HG03064 (cell line): Measurements from ENCODE around the gene TUBG1.
"Not testable (repeated sequence)": the region's sequence is repeated elsewhere in the genome, so short reads cannot be mapped to it uniquely, and the experiment has no call there.

Source experiments
- ATAC-seq: cut with Tn5 transposase; IDR thresholded peaks from one replicate; pipeline ENCODE4 v1.9.1; 2021; ENCODE audit warnings: low read depth; ENCODE audit not compliant: unreplicated experiment

The TUBG1 gene

DNA sequence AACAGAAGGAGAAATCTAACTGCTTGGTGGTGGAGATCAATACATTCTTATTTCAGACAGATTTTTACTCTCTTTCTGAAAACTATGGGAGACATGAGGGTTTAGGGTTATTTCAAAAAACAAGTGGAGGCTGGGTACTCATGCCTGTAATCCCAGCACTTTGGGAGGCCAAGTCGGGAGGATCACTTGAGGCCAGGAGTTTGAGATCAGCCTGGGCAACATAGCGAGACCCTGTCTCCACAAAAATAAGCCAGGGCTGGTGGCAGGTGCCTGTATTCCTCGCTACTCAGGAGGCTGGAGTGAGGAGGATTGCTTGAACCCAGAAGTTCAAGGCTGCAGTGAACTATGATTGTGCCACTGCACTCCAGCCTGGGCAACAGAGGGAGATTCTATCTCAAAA lies 12.5 kb downstream of the TUBG1 start:
- not testable (repeated sequence) for ATAC-seq

DNA sequence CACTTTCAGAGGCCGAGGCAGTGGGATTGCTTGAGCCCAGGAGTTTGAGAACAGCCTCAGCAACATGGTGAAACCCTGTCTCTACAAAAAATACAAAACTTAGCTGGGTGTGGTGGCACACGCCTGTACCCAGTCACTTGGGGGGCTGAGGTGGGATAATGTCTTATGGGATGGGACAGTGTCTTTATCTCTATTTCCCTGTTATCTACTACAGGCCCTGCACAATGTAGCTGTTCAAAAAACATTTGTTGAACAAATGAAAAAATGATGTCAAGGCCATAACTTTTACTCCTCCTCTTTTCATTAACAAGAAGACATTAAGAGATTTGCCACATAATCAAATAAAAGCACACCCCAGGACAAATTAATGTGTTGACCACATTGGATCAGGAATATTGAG lies 13.8 kb downstream of the TUBG1 start:
- no peak for ATAC-seq

DNA sequence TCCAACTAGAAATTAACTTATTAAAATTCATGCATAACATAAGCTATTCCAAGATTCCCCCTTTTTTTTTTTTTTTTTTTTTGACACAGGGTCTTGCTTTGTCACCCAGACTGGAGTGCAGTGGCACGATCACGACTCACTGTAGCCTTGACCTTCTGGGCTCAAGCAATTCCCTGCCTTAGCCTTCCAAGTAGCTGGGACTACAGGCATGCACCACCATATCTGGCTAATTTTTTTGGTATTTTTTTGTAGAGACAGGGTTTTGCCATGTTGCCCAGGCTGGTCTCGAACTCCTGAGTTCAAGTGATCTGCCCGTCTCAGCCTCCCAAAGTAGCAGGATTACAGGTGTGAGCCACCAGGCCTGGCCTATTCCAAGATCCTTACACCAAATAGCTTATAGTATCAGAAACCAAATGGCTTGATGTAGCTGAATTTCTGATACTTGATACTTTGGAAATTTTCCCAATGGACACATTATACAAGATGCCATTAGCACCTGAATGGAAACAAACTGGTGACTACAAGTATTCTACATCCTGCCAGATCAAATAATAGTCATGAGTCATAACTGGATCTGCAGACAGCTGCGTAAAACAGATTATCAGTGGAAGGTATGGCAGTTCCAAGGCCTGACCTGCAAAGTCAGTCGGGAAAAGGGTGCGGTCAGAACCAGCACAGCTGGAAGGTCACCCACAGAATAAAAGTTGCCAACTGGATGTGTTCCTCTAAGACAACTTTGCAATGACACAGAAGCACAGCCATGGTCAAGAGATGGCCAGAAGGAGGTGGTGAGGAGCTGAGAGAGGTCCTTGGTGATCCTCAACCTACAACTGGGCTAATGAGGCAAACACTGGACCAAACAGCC lies 14.5 kb downstream of the TUBG1 start:
- no peak for ATAC-seq

DNA sequence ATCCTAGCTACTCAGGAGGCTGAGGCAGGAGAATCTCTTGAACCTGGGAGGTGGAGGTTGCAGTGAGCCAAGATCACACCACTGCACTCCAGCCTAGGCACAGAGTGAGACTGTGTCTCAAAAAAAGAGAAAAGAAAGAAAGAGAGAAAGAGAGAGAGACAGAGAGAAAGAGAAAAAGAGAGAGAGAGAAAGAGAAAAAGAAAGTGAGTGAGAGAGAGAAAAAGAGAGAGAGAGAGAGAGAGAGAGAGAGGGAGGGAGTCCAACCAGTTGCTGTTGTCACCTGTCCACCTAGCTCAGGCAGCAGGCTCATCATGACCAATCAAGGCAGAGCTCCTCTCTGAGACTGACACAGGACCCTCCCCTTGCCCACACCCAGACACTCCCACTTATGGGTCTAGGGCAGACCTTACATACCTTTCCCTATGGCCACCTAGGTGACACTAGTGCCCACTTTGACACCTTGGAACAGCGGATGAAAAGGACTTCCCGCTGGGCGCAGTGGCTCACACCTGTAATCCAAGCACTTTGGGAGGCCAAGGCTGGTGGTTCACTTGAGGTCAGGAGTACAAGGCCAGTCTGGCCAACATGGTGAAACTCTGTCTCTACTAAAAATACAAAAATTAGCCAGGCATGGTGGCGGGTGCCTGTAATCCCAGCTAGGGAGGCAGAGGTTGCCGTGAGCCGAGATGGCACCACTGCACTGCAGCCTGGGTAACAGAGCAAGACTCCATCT lies 17.7 kb downstream of the TUBG1 start:
- ATAC-seq, result not testable (repeated sequence)

DNA sequence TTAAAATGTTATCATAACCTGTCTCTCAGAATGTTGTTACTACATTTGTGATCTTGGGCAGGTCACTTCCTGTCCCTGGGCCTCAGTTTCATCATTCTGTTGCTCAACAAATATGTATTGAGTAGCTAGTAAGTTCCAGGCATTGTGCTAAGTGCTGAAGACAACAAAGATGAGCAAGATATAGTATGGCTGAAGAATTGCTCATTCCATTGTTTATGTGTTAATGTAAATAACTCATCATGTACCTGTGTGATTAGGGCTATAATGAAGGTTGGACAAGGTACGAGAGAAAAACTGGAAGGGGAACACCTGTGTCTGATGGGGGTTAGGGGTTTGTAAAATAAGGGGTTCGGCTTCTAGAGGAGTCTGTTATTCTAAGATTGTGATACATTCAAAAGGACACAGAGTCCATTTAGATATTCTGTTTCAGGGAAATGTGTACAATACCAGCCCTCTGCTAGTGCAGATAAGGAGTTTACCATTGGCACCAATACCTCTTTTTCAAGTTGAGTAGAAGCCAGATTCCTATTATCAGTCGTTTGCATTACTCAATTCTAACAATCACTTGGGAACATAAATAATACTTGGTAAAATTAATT lies 20.0 kb downstream of the TUBG1 start:
- no peak for ATAC-seq

DNA sequence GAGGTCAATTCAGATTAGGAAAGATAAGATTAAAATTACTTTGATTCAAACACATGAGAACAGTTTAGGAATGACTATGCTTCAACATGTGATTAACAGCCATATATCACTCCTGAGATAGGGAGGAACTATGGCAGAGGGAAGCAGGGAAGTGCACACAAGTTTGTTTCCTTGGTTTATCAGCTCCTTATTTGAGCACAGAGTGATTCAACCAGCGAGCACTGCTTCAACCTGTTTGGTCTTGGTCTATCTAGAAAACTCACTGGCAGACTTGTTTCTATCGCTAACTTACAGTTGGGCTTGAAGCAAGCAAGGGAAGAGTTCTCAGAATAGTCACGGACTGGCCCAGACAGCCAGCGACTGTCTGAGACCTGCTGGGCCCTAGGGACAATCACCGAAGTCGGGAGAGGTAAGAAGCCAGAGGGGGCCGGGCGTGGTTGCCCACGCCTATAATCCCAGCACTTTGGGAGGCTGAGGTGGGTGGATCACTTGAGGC lies 23.5 kb downstream of the TUBG1 start:
- no peak for ATAC-seq

DNA sequence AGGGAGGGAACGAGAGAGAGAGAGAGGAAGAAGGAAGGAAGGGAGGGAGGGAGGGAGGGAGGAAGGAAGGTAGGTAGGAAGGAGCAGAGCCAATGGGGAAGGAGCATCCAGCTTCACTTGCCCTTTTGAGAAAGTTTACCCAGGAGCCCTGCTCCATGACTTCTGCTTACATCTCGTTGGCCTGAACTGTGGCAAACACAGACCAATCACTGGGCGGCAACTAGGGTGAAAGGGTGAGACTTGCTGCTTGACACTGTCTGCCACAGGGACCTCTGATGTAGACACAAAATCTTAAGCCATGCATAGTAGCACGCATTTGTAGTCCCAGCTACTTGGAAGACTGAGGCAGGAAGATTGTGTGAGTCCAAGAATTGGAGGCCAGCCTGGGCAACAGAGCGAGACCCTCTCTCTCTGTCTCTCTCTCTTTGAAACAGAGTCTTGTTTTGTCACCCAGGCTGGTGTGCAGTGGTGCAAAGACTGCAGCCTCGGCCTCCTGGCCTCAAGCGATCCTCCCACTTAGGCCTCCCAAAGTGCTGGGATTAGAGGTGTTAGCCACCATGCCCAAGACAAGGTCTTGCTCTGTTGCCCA lies 30.1 kb downstream of the TUBG1 start:
- ATAC-seq, result no peak

DNA sequence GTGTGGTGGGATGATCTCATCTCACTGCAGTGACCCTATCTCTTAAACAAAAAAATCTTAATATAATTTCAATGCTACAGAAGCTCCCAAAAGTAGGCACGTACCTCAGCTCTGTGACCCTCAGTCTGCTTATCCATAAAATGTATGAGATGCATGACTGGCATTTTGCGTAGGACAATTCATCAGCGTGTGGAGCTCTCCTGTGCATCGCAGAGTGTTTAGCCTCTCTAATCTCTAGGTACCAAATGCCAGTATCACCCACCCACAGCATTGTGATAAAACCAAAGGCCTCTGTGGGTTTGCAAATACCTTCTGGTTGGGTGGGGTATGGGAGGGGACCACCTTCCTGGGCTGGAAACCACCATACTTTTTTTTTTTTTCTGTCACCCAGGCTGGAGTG lies 30.6 kb downstream of the TUBG1 start:
- ATAC-seq, result no peak

DNA sequence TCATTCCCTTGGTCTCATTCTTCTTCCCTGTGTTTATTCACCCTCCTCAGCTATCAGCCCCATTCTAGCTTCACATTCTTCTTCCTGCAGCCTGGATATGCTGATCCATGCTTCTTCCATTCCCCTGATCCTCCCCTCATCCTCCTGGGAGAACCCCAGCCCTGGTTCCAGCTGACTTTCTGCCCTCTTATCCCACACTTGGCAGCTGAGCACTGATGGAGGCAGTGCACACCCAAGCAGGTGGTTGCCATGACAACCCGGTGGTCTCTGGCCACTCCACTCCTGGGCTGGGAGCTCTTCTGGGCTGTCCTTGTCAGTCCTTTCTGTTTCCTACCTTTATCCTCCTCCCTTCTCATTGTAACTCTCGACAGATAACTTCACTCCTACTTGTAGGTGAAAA lies 32.9 kb downstream of the TUBG1 start:
- ATAC-seq, result no peak

DNA sequence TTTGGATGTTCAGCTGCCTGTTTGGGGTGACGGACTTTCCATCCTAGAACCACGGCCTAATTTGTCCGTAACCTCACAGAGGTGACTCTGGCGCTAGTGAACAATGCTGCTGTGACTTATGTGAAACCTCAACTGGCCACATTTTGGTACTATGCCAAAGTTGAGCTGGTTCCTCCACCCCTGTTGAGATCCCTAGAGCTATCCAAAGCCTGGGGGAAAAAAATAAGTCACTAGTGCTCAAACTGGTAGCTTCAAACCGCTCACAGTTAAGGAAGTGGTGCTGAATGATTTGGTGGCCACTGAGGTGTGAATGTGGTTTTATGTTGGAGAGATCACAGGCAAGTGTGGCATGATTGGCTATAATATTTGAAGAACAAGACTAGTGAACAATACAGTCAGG lies 38.3 kb downstream of the TUBG1 start:
- ATAC-seq, result no peak

DNA sequence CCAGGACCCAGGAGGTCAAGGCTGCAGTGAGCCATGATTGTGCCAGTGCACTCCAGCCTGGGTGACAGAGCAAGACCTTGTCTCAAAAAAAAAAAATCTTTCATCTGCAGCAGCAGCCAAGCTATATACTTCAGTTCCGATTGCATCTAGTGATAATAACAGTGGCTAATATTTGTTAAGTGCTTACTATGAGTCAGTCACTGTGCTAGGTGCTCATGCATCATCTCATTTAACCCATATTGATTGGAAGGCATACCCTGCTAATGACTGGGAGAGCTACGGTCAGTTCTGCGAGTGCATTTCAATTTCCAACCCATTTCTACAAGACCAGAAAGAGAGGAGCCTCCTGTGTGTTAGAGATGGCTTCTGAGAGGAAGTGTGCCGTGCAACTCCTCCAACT lies 41.9 kb downstream of the TUBG1 start:
- ATAC-seq, result no peak

DNA sequence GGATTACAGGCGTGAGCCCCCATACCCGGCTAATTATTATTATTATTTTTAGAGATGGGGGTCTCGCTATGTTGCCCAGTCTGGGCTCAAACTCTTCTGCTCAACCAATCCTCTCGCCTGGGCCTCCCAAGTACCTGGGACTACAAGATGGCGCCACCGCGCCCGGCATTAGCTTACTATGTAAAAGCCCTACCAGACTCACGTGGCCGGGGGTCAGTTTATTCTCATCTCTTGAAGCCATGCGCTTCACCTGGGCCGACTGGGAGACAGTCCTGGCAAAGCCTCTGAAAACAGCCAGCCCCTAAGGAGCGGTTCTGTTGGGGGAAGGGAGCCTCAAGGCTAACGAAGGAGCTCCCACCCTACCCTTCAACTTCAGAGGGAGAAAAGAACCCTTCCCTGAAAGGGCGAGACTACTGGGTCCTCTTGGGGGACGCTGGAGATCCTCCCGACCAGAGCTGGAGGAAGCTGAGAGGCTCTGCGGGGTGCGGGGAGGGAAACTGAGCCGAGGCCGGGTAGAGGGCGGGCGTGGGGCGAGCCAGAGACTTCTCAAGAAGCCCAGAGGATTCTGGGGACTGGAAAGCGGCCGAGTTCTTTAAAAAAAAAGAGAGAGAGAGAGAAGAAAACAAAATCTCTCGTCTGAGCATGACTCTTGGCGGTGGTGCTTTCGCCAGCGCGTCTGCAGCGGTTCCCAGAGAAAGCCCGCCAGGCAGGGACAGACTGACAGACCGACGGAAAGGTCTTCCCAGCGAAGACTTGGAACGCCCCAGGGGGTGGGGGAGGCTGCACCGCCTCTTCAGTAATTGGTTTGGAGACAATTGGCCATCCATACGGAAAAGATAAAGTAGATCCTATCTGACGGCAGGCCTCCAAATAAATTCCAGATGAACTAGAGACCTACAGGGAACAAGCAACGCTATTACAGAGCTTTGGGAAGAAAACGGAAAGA lies 44.0 kb downstream of the TUBG1 start:
- ATAC-seq, result no peak

DNA sequence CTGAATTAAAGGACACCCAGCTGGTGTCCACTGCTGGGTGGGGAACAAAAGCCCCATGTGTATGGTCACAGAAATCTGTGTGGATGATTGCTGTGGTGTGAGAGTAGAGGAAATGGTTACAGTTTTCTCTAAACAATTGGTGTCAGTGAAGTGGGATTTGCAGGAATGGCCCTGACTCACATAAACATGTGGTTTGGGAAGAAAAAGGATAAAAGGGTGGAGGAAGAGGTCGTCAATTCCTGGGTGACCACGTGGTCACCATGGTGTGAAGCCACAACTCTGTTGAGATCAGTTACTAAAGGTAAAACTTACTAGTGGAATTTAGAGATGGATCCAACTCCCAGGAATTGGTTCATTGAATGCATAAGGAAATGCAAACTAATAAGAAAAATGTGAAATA lies 46.0 kb downstream of the TUBG1 start:
- ATAC-seq, result no peak

DNA sequence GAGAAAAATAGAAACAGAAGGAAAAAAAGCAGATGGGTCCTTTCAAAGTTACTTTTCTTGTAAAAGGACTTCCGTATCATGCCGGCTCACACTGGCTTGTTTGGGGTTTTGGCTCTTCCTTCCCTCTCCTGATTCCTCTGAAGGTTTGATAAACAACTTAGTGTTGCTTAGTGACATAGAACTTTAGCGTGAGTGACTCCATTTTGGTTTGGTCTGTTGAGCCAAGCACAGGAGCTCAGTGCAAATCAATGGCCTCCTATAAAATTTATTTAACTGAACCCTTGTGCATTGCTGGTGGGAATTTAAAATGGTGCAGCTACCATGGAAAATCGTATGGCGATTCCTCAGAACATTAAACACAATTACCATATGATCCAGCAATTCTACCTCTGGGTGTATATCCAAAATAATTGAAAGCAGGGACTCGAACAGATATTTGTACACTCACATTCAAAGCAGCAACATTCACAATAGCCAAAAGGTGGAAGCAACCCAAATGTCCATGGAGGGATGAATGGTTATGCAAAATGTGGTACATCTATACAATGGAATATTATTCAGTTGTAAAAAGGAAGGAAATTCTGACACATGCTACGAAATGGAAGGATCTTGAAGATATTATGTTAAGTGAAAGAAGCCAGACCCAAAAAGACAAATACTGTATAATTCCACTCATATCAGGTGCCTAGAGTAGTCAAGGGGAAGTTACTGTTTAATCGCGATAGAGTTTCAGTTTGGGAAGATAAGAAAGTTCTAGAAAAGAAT lies 48.5 kb downstream of the TUBG1 start:
- no peak for ATAC-seq

DNA sequence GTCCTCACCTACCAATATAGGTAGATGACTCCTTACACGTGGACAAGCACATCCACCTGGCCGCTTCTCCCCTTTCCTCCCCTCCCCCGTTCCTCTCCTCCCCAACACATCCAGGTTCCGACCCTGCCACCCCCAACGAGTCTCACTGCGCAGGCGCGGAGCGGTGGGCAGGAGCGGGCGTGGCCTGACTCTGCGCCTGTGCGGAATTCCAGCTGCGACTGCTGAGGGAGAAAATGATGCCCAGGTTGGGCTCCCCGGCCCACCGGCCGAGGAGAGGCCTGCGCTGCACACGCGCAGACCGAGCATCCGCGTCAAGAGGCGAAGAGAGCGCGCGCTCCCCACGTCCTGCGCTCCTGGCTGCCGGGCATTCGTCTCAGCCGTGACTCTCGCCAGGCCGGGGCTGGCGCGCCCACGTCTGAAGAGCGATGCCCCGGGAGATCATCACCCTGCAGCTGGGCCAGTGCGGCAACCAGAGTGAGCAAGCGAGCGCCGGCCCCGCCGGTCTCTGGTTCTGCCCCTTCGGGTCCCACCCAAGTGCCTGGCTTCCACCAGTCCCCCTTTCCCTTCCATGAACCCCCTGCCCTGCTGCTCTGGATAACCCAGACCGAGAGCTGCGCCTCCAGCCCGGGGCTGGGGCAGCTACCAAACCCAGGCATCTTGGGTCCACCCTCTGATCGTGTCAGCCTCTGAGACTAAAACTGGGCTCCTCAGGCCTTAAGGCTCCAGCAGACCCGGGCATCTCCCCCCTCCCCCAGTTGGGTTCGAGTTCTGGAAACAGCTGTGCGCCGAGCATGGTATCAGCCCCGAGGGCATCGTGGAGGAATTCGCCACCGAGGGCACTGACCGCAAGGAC lies 49.8 kb downstream of the TUBG1 start, which contains the start of gene TUBG2:
Gene TUBG2 (plus strand): TSS at position 206 of the 853 bp plus-strand sequence. CDS start 220 bp downstream, at position 426.
- no peak for ATAC-seq

DNA sequence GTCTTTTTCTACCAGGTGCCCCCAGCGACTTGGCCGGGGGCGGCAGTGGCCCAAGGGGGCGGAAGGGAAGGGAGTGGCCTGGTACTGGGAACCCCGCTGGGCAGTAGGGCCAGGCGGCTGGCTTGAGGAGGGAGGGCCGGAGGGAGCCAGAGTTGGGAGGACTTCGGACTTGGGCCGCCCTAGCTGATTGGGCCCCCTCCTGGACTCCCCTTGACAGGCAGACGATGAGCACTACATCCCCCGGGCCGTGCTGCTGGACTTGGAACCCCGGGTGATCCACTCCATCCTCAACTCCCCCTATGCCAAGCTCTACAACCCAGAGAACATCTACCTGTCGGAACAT lies 50.4 kb downstream of the TUBG1 start:
- ATAC-seq, result not testable (repeated sequence)

DNA sequence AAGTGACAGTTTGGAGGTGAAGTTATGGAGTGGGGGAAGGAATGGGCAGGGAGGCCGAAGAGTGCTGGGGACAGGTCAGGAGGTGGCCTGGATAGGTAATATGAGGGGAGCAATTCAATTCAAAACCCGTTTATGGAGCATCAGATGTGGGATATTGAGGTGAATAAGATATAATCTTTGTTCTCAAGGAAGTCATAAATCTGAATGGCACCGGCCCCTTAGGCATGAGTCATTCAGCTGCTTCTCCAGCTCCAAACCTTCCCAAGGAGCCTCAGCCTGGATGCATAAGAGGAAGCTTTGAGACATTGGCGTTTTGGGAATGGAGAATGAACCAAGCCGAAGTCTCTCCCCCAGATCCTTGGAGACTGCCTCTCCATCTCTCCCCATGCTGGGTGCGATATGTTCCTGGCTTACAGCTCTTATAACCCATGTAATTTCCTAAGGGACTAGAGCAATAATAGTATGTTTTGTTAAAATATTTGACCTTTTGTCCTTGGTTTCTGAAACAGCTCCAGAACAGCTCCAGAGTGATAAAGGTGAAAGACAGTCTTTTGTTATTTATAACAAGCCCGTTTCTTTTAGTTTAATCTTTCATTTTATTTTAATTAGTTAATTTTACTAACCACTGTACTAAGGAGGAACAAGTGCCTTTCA lies 51.3 kb downstream of the TUBG1 start:
- no peak for ATAC-seq
